ENCODE measurements around the gene BTBD2.
A peak's percentile ranks its signal among the peaks of the same experiment; 100 is the strongest.

BTBD2 gene

DNA sequence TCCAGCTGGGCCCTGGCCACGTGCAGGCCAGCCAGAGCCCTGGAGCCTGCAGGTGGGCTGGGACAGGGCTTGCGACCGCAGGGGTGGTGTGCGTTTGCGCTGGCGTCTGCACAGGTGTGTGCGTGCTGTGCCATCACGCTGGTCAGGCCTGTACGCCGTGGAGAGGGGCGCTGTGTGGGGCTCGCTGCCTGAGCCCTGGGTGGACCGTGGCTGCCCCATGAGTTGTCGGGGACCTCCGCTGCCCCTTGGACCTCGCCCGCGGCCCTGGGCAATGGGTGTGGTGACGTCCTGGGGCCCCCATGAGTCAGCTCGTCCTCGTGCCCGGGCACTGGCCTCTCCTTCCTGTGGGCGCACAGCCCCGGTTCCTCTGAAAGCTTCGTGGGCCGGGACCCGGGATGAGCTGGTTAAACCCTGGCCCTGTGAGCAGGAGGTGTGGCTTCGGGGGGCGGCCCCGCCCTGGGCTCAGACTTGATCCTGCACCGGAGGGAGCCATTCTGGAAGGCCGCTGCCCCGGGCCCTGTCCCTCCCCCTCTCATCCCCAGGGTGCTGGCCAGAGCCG is 67.8 kb downstream of the BTBD2 start:
- Histone ChIP-seq H3K9me3 (ENCODE audit: control insufficient read depth, insufficient read depth, low read length) (no peaks in the 10 kb centered on the region), H3K27me3 (ENCODE audit: control insufficient read depth, insufficient read depth, low read length) (no peaks in the 10 kb centered on the region), H3K4me3 (ENCODE audit: low read length) (no peak overlapping the region), H3K27ac (ENCODE audit: low read length) (no peak overlapping the region), H3K36me3 (ENCODE audit: control insufficient read depth, insufficient read depth, low read length) (no peaks in the 10 kb centered on the region; the same call in 1 of the 2 replicates), H3K4me1 (ENCODE audit: control insufficient read depth, insufficient read depth, low read length) (peaks cover 10% of the 10 kb centered on the region)
- WGBS (ENCODE audit: insufficient coverage, insufficient read length): no CpG with 5 or more reads among the region's 34 CpGs
- DNase-seq (ENCODE audit: low read depth, low spot score): no peak

DNA sequence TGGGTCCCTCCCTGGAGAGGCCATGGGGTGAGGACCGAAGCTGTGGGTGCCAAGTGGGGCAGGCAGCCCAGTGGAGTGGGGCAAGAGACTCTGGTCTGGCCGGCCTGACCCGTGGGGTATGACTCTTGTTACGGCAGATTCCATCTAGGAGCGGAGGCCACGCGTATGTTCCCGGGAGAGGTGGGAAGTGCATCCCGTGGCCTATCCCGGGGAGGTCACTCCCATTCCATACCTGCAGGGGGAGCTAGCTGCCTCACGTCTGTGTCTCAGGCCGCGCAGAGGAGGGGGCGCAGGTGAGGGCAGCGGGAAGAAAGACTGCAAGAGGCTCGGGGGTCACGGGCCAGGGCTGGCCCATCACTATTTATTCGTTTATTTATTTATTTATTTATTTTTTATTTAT is 69.6 kb downstream of the BTBD2 start:
- H3K9me3 ChIP-seq (ENCODE audit: control insufficient read depth, insufficient read depth, low read length): no peaks in the 10 kb centered on the region
- no peak overlapping the region for H3K4me3 ChIP-seq (ENCODE audit: low read length)
- DNase-seq (ENCODE audit: low read depth, low spot score): peak; percentile 75
- H3K27ac ChIP-seq (ENCODE audit: low read length): no peak overlapping the region
- H3K4me1 ChIP-seq (ENCODE audit: control insufficient read depth, insufficient read depth, low read length): peaks cover 10% of the 10 kb centered on the region
- H3K27me3 ChIP-seq (ENCODE audit: control insufficient read depth, insufficient read depth, low read length): no peaks in the 10 kb centered on the region
- no peaks in the 10 kb centered on the region for H3K36me3 ChIP-seq (ENCODE audit: control insufficient read depth, insufficient read depth, low read length)
- WGBS (ENCODE audit: insufficient coverage, insufficient read length): no CpG with 5 or more reads among the region's 18 CpGs

DNA sequence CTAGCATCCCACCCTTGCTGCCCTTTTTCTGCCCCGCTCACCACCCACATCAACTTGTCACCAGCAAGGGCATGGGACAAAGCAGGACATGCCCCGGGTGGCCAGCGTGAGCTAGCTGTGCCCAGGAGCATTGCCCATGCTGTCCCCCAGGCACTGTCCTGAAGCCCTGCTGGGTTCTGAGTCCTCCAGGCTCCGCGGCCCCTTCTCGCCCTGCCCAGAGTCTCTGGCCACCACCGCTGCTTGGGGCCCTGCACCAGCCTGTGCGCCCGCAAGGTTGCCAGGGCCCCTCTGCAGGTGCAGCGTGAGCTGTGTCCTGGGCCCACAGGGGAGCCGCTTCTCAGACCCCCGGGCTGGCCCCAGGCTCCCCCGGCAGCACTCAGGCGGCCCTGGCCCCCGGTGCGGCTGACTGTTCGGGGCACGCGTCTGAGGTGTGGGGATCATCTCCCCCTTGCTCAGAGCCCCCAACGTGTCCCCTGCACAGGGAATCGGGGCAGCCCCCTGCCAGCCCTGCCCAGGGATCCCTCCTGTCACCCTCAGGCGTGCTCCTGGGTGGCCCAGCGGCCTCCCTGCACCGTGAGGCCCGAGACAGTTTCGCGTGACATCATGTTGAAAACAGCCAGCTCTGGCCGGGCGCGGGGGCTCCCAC is 70.5 kb downstream of the BTBD2 start:
- no peak for DNase-seq (ENCODE audit: low read depth, low spot score)
- Histone ChIP-seq H3K36me3 (ENCODE audit: control insufficient read depth, insufficient read depth, low read length) (no peaks in the 10 kb centered on the region), H3K4me3 (ENCODE audit: low read length) (no peak overlapping the region), H3K27me3 (ENCODE audit: control insufficient read depth, insufficient read depth, low read length) (no peaks in the 10 kb centered on the region), H3K27ac (ENCODE audit: low read length) (no peak overlapping the region), H3K4me1 (ENCODE audit: control insufficient read depth, insufficient read depth, low read length) (peaks cover 10% of the 10 kb centered on the region), H3K9me3 (ENCODE audit: control insufficient read depth, insufficient read depth, low read length) (no peaks in the 10 kb centered on the region)
- WGBS (ENCODE audit: insufficient coverage, insufficient read length): no CpG with 5 or more reads among the region's 30 CpGs

- H3K4me3 ChIP-seq (ENCODE audit: low read length): no peak overlapping the region
- no peaks in the 10 kb centered on the region for H3K36me3 ChIP-seq (ENCODE audit: control insufficient read depth, insufficient read depth, low read length)
- peaks cover 10% of the 10 kb centered on the region for H3K4me1 ChIP-seq (ENCODE audit: control insufficient read depth, insufficient read depth, low read length)
- no CpG with 5 or more reads among the region's 42 CpGs for WGBS (ENCODE audit: insufficient coverage, insufficient read length)
- H3K27me3 ChIP-seq (ENCODE audit: control insufficient read depth, insufficient read depth, low read length): no peaks in the 10 kb centered on the region
- no peaks in the 10 kb centered on the region for H3K9me3 ChIP-seq (ENCODE audit: control insufficient read depth, insufficient read depth, low read length)
- DNase-seq (ENCODE audit: low read depth, low spot score): no peak
- no peak overlapping the region for H3K27ac ChIP-seq (ENCODE audit: low read length)
Measured at GRCh38 chr19:1944088-1944915, 71.2 kb downstream of the BTBD2 start.

DNA sequence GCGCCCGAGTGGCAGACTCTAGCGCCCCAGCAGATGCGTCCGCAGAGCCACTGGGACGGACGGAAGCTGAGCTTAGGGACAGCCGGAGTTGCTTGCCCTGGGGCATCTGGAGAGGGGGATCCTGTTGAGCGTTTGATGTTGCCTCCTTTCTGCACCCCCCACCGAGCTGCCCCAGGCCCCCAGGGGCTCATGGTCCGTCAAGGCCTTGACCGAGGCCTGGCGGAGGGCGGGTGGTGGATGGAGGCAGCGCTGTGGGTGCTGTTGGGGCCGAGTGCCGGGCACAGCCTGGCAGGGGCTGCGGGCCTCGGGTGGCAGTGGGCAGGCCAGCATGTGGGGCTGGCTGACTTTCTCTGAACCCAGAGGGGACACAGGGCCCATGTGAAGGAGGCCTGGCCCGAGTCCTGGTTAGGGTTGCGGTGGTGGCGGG is 71.8 kb downstream of the BTBD2 start:
- WGBS (ENCODE audit: insufficient coverage, insufficient read length): no CpG with 5 or more reads among the region's 22 CpGs
- Histone ChIP-seq H3K36me3 (ENCODE audit: control insufficient read depth, insufficient read depth, low read length) (no peaks in the 10 kb centered on the region), H3K9me3 (ENCODE audit: control insufficient read depth, insufficient read depth, low read length) (no peaks in the 10 kb centered on the region), H3K27ac (ENCODE audit: low read length) (no peak overlapping the region), H3K27me3 (ENCODE audit: control insufficient read depth, insufficient read depth, low read length) (no peaks in the 10 kb centered on the region), H3K4me1 (ENCODE audit: control insufficient read depth, insufficient read depth, low read length) (peaks cover 10% of the 10 kb centered on the region), H3K4me3 (ENCODE audit: low read length) (no peak overlapping the region)
- DNase-seq (ENCODE audit: low read depth, low spot score): no peak

GRCh38 chr19:1942934-1943555 is 72.5 kb downstream of the BTBD2 start:
- no peaks in the 10 kb centered on the region for H3K9me3 ChIP-seq (ENCODE audit: control insufficient read depth, insufficient read depth, low read length)
- no peak for DNase-seq (ENCODE audit: low read depth, low spot score)
- peak overlapping the region; percentile 85; the same call in 1 of the 2 replicates for H3K4me3 ChIP-seq (ENCODE audit: low read length)
- H3K27ac ChIP-seq (ENCODE audit: low read length): no peak overlapping the region
- no CpG with 5 or more reads among the region's 21 CpGs for WGBS (ENCODE audit: insufficient coverage, insufficient read length)
- no peaks in the 10 kb centered on the region for H3K27me3 ChIP-seq (ENCODE audit: control insufficient read depth, insufficient read depth, low read length)
- peaks cover 10% of the 10 kb centered on the region for H3K4me1 ChIP-seq (ENCODE audit: control insufficient read depth, insufficient read depth, low read length)
- H3K36me3 ChIP-seq (ENCODE audit: control insufficient read depth, insufficient read depth, low read length): no peaks in the 10 kb centered on the region

GRCh38 chr19:1942078-1942933 is 73.2 kb downstream of the BTBD2 start:
- H3K27me3 ChIP-seq (ENCODE audit: control insufficient read depth, insufficient read depth, low read length): no peaks in the 10 kb centered on the region
- no peaks in the 10 kb centered on the region for H3K36me3 ChIP-seq (ENCODE audit: control insufficient read depth, insufficient read depth, low read length)
- H3K27ac ChIP-seq (ENCODE audit: low read length): no peak overlapping the region
- no CpG with 5 or more reads among the region's 40 CpGs for WGBS (ENCODE audit: insufficient coverage, insufficient read length)
- no peaks in the 10 kb centered on the region for H3K9me3 ChIP-seq (ENCODE audit: control insufficient read depth, insufficient read depth, low read length)
- no peak for DNase-seq (ENCODE audit: low read depth, low spot score)
- H3K4me3 ChIP-seq (ENCODE audit: low read length): peak overlapping the region; percentile 85
- H3K4me1 ChIP-seq (ENCODE audit: control insufficient read depth, insufficient read depth, low read length): peaks cover 7% of the 10 kb centered on the region

GRCh38 chr19:1941146-1942077 is 74.1 kb downstream of the BTBD2 start, which contains the start of gene CSNK1G2:
Gene CSNK1G2 (plus strand): TSS chr19:1941172. CDS start chr19:1969773, 28,601 bp downstream.
- peak within 1 kb of the TSS; percentile 85 for H3K4me3 ChIP-seq (ENCODE audit: low read length)
- no peaks in the 10 kb centered on the region for H3K9me3 ChIP-seq (ENCODE audit: control insufficient read depth, insufficient read depth, low read length)
- no CpG with 5 or more reads among the region's 97 CpGs for WGBS (ENCODE audit: insufficient coverage, insufficient read length)
- peaks cover 7% of the 10 kb centered on the region for H3K4me1 ChIP-seq (ENCODE audit: control insufficient read depth, insufficient read depth, low read length)
- DNase-seq (ENCODE audit: low read depth, low spot score): no peak
- H3K27me3 ChIP-seq (ENCODE audit: control insufficient read depth, insufficient read depth, low read length): no peaks in the 10 kb centered on the region
- no peak within 1 kb of the TSS for H3K27ac ChIP-seq (ENCODE audit: low read length)
- no peaks in the 10 kb centered on the region for H3K36me3 ChIP-seq (ENCODE audit: control insufficient read depth, insufficient read depth, low read length)

DNA sequence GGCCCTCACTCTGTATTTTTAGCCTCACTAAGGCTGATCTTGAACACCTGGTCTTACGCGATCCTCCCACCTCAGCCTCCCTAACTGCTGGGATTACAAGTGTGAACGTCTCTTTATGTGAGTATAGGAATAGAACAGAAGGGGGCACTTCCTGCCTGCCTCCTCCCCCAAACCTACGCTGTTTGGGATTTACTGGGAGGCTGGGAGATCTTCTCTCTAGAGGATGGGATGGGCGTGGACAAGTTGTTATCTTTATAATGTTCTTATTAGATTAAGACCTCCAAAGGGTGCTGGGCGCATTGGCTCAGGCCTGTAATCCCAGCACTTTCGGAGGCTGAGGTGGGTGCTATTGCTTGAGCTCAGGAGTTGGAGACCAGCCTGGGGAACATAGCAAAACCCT is 77.4 kb downstream of the BTBD2 start:
- Histone ChIP-seq H3K27me3 (ENCODE audit: control insufficient read depth, insufficient read depth, low read length) (no peaks in the 10 kb centered on the region), H3K27ac (ENCODE audit: low read length) (no peak overlapping the region), H3K4me3 (ENCODE audit: low read length) (no peak overlapping the region), H3K4me1 (ENCODE audit: control insufficient read depth, insufficient read depth, low read length) (peaks cover 3% of the 10 kb centered on the region; the same call in 1 of the 2 replicates), H3K9me3 (ENCODE audit: control insufficient read depth, insufficient read depth, low read length) (no peaks in the 10 kb centered on the region), H3K36me3 (ENCODE audit: control insufficient read depth, insufficient read depth, low read length) (no peaks in the 10 kb centered on the region)
- DNase-seq (ENCODE audit: low read depth, low spot score): no peak
- WGBS (ENCODE audit: insufficient coverage, insufficient read length): no CpG with 5 or more reads among the region's 7 CpGs

All from iPS DF 6.9 (cell line).